Sigmoid colon (tissue), 7 donors: ENCODE results near the gene DNAAF1. TPM values are rescaled to one million over a fixed set of nuclear protein-coding genes. Genes with fewer than 3 reads are reported as not detected.

Experiments
- DNase-seq: peaks from one replicate; pipeline ENCODE4 v3.0.0-alpha.2; 2019
- H3K27ac ChIP-seq, 4 donors: fragments of 200-600 bp; sonication (generic); one replicate each; pipeline ENCODE4 v1.5.1; 2016 to 2019; ENCODE audit warnings: mild to moderate bottlenecking in 1 of 4
- H3K27me3 ChIP-seq, 3 donors: fragments of 200-600 bp; sonication (generic); one replicate each; pipeline ENCODE4 v1.5.1; 2019; ENCODE audit warnings: mild to moderate bottlenecking in 1 of 3
- H3K36me3 ChIP-seq, 4 donors: fragments of 200-600 bp; sonication (generic); one replicate each; pipeline ENCODE4 v1.5.1; 2016 to 2019
- H3K4me1 ChIP-seq, 4 donors: fragments of 200-600 bp; sonication (generic); one replicate each; pipeline ENCODE4 v1.5.1; 2017 to 2019
- H3K4me3 ChIP-seq, 4 donors: fragments of 200-600 bp; sonication (generic); one replicate each; pipeline ENCODE4 v1.5.1; 2017 to 2019; ENCODE audit warnings: mild to moderate bottlenecking in 2 of 4, moderate library complexity in 1 of 4
- H3K9me3 ChIP-seq, 4 donors: fragments of 200-600 bp in 3 of 4; sonication (generic) in 3 of 4; one replicate each; pipeline versions ENCODE4 v1.5.1 to v1.6.1; 2013 to 2019
- EP300 ChIP-seq, 4 donors: sonication (generic); formaldehyde crosslinking; IDR thresholded peaks; one replicate each; pipeline ENCODE4 v1.6.1; 2017; ENCODE audit warnings: antibody characterized with exemption in 4 of 4
- POLR2A ChIP-seq, 2 donors: fragments of 450-650 bp; IDR thresholded peaks; one replicate each; pipeline ENCODE4 v1.6.1; 2016; ENCODE audit warnings: antibody characterized with exemption in 2 of 2, mild to moderate bottlenecking in 2 of 2, moderate library complexity in 2 of 2
- POLR2AphosphoS5 ChIP-seq, 4 donors: sonication (generic); formaldehyde crosslinking; IDR thresholded peaks; one replicate each; pipeline ENCODE4 v1.6.1; 2017; ENCODE audit warnings: antibody characterized with exemption in 4 of 4
- WGBS, 2 donors: extraction: QIAGEN DNeasy Blood & Tissue Kit; methylation state at CpG; one replicate each; pipeline ENCODE4 v1.1.7; 2013; 5-methylcytosine and 5-hydroxymethylcytosine counted together
- intact Hi-C: fragments of 100-400 bp; cut with DNase I; formaldehyde crosslinking; loops from one replicate; pipeline ENCODE4 v1.15.1; 2023
- polyA plus RNA-seq, 3 donors: library from polyadenylated mRNA; stranded (reverse); fragments of 200-250 nt; gene quantifications; one replicate each; pipeline ENCODE4 v1.2.3, GENCODE V29; 2013
- total RNA-seq, 4 donors: library from RNA; depleted of rRNA; stranded (reverse); fragments of >200 nt; gene quantifications; one replicate each; pipeline ENCODE4 v1.1.0, GENCODE V29; 2016
- TF ChIP-seq, protein P1 (sequence below), 4 experiments: fragments of 450-650 bp in 3 of 4; fragments of 200-600 bp in 1 of 4; IDR thresholded peaks; one replicate each; pipeline ENCODE4 v1.5.1; 2016 to 2019; ENCODE audit warnings: antibody characterized with exemption in 4 of 4, mild to moderate bottlenecking in 3 of 4, moderate library complexity in 2 of 4
- donor health status: healthy with polysubstance abuse.
- donor health status: Bipolar disorder and iron deficiency.
- donor health status: healthy.

Gene DNAAF1
- total and polyA plus RNA-seq, 7 donors: 0.15 to 0.36 TPM; not detected in 5

GRCh38 chr16:84207879-84208278 is 62.8 kb downstream of the DNAAF1 start:
- H3K4me3 ChIP-seq: no peak overlapping the region
- H3K36me3 ChIP-seq: no peaks in the 10 kb centered on the region
- intact Hi-C loops: no loop called here
- WGBS, 2 donors: 79 to 89% methylated on average over 8 of the region's 8 CpGs
- no peaks in the 10 kb centered on the region for H3K9me3 ChIP-seq
- TF ChIP-seq POLR2AphosphoS5 (IDR thresholded peaks at IDR 0.05) (no peak), EP300 (IDR thresholded peaks at IDR 0.05) (no peak), POLR2A (IDR thresholded peaks at IDR 0.05) (no peak)
- TF ChIP-seq, protein P1, sequence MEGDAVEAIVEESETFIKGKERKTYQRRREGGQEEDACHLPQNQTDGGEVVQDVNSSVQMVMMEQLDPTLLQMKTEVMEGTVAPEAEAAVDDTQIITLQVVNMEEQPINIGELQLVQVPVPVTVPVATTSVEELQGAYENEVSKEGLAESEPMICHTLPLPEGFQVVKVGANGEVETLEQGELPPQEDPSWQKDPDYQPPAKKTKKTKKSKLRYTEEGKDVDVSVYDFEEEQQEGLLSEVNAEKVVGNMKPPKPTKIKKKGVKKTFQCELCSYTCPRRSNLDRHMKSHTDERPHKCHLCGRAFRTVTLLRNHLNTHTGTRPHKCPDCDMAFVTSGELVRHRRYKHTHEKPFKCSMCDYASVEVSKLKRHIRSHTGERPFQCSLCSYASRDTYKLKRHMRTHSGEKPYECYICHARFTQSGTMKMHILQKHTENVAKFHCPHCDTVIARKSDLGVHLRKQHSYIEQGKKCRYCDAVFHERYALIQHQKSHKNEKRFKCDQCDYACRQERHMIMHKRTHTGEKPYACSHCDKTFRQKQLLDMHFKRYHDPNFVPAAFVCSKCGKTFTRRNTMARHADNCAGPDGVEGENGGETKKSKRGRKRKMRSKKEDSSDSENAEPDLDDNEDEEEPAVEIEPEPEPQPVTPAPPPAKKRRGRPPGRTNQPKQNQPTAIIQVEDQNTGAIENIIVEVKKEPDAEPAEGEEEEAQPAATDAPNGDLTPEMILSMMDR (IDR thresholded peaks at IDR 0.05): no peak
- no peak for DNase-seq
- no peaks in the 10 kb centered on the region for H3K4me1 ChIP-seq
- H3K27ac ChIP-seq: no peak overlapping the region
- H3K27me3 ChIP-seq: no peaks in the 10 kb centered on the region

DNA sequence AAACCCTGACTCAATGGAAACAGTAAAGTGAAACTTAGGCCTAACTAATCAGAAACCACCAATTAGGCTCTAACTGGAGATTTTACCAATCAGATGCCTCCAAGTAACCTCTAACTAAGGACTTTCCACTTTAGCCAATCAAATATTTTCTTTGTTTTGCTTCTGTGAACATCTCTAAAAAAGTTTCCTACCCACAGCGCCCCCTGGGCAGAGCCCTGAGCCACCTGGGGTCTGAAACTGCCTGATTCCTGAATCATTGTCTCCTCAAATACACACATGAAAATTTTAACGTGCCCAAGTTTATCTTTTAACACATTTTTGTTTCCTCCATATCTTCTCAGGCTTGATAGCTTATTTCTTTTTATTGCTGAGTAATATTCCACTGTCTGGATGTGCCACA is 64.9 kb downstream of the DNAAF1 start:
- H3K4me3 ChIP-seq: no peak overlapping the region
- no peak for TF ChIP-seq POLR2A (IDR thresholded peaks at IDR 0.05)
- TF ChIP-seq EP300 (IDR thresholded peaks at IDR 0.05): no peak
- no peak for TF ChIP-seq POLR2AphosphoS5 (IDR thresholded peaks at IDR 0.05)
- TF ChIP-seq, protein P1 (IDR thresholded peaks at IDR 0.05): no peak
- H3K27me3 ChIP-seq: no peaks in the 10 kb centered on the region
- no peaks in the 10 kb centered on the region for H3K36me3 ChIP-seq
- no peaks in the 10 kb centered on the region for H3K9me3 ChIP-seq
- intact Hi-C loops: no loop called here
- DNase-seq: no peak
- no peak overlapping the region for H3K27ac ChIP-seq
- 74 to 82% methylated on average over 2 of the region's 2 CpGs for WGBS, 2 donors
- H3K4me1 ChIP-seq: no peaks in the 10 kb centered on the region

DNA sequence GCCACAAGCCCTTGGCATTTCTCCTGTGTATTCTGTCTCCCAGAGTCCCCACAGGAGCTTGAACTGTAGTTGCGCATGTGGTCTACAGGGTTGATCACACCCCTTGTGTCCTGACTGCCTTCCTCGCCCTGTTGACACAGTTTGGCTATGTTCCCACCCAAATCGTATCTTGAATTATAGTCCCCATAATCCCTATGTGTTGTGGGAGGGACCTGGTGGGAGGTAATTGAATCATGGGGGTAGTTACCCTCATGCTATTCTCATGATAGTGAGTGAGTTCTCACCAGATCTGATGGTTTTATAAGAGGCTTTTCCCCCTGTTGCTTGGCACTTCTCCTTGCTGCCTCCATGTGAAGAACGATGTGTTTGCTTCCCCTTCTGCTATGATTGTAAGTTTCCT is 67.0 kb downstream of the DNAAF1 start:
- DNase-seq: no peak
- Histone ChIP-seq H3K9me3 (no peaks in the 10 kb centered on the region), H3K4me1 (no peaks in the 10 kb centered on the region), H3K36me3 (no peaks in the 10 kb centered on the region), H3K4me3 (no peak overlapping the region), H3K27me3 (no peaks in the 10 kb centered on the region), H3K27ac (no peak overlapping the region)
- intact Hi-C loops: no loop called here
- TF ChIP-seq POLR2AphosphoS5 (IDR thresholded peaks at IDR 0.05) (no peak), EP300 (IDR thresholded peaks at IDR 0.05) (no peak), POLR2A (IDR thresholded peaks at IDR 0.05) (no peak)
- TF ChIP-seq, protein P1 (IDR thresholded peaks at IDR 0.05): no peak
- 33 to 60% methylated on average over 4 of the region's 4 CpGs for WGBS, 2 donors

DNA sequence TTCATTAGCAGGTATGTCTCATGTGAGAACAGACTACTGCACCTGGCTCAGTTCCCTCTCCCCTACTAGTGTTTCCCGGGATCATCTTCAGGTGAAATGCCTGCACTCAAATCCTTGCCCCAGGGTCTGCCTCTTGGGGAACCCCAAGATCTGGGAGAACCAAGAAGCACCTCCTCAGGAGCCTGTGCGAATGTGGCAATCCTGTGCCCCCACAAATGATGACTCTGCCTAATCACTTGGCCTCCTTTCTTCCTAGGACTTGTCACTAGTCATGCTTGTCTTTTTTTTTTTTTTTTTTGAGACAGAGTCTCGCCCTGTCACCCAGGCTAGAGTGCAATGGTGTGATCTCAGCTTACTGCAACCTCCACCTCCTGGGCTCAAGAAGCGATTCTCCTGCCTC is 67.5 kb downstream of the DNAAF1 start:
- WGBS, 2 donors: 88 to 89% methylated on average over 4 of the region's 4 CpGs
- H3K27me3 ChIP-seq: no peaks in the 10 kb centered on the region
- no peaks in the 10 kb centered on the region for H3K4me1 ChIP-seq
- DNase-seq: no peak
- no peak overlapping the region for H3K4me3 ChIP-seq
- H3K27ac ChIP-seq: no peak overlapping the region
- TF ChIP-seq POLR2A (IDR thresholded peaks at IDR 0.05) (no peak), EP300 (IDR thresholded peaks at IDR 0.05) (no peak), POLR2AphosphoS5 (IDR thresholded peaks at IDR 0.05) (no peak)
- TF ChIP-seq, protein P1 (IDR thresholded peaks at IDR 0.05): no peak
- no peaks in the 10 kb centered on the region for H3K9me3 ChIP-seq
- H3K36me3 ChIP-seq: no peaks in the 10 kb centered on the region
- intact Hi-C loops: no loop called here

DNA sequence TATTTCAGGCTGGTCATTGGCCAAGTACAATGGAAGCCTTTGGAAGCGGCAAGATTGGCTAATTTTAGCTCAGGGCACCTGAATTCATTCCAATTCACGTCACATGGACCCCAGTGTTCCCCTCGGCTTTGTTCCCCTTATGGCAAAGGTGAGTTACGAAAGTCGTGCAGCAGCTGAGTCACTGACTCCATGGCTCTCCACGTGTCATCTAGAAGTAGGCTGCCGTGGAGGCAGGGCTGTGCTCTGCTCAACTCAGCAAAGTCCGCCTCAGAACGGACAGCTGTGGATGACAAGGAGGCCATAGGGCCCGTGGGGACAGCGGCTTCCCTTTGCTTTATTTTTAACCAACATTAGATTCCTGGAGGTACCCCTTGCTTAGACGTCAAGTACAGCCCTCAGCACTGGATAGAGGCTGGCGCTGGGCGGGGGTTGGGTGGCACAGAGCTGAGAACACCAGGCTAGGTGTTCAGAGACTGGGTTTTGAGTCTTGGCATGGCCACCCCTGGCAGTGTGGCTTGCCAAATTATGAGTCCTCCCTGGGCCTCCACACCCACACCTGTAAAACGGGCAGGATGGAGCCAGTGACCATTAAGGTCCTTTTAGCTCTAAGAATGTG is 69.5 kb downstream of the DNAAF1 start:
- Histone ChIP-seq H3K9me3 (no peaks in the 10 kb centered on the region), H3K27me3 (no peaks in the 10 kb centered on the region), H3K4me1 (no peaks in the 10 kb centered on the region), H3K4me3 (no peak overlapping the region), H3K36me3 (no peaks in the 10 kb centered on the region), H3K27ac (no peak overlapping the region)
- intact Hi-C loops: no loop called here
- no peak for DNase-seq
- TF ChIP-seq POLR2AphosphoS5 (IDR thresholded peaks at IDR 0.05) (no peak), POLR2A (IDR thresholded peaks at IDR 0.05) (no peak), EP300 (IDR thresholded peaks at IDR 0.05) (no peak)
- TF ChIP-seq, protein P1 (IDR thresholded peaks at IDR 0.05): no peak
- 87 to 88% methylated on average over 15 of the region's 15 CpGs for WGBS, 2 donors
